Measurements from ENCODE around the gene ZNF595.
"Not testable (repeated sequence)": the region's sequence is repeated elsewhere in the genome, so short reads cannot be mapped to it uniquely, and the experiment has no call there.

ZNF595 gene

GRCh38 chr4:52804-53479, at the start of gene ZNF595:
Gene ZNF595 (plus strand): TSS chr4:53321. CDS start chr4:53489, 168 bp downstream.
- not testable (repeated sequence) for DNase-seq (ENCODE audit: low read depth, low spot score)

- not testable (repeated sequence) for DNase-seq (ENCODE audit: low read depth, low spot score)
Observed at GRCh38 chr4:9937-10870, 42.9 kb upstream of the ZNF595 start.

- DNase-seq (ENCODE audit: low read depth, low spot score), result not testable (repeated sequence)
Observed at GRCh38 chr4:11095-11815, 41.9 kb upstream of the ZNF595 start.

- DNase-seq (ENCODE audit: low read depth, low spot score), result peak; percentile 27
Observed at GRCh38 chr4:11816-12417, 41.2 kb upstream of the ZNF595 start.

- not testable (repeated sequence) for DNase-seq (ENCODE audit: low read depth, low spot score)
Observed at GRCh38 chr4:18128-18527, 35.0 kb upstream of the ZNF595 start.

- DNase-seq (ENCODE audit: low read depth, low spot score), result not testable (repeated sequence)
Observed at GRCh38 chr4:18589-18988, 34.5 kb upstream of the ZNF595 start.

- not testable (repeated sequence) for DNase-seq (ENCODE audit: low read depth, low spot score)
Observed at GRCh38 chr4:22882-23281, 30.2 kb upstream of the ZNF595 start.

GRCh38 chr4:24359-24758, 28.8 kb upstream of the ZNF595 start:
- DNase-seq (ENCODE audit: low read depth, low spot score), result not testable (repeated sequence)

GRCh38 chr4:27501-27900, 25.6 kb upstream of the ZNF595 start:
- not testable (repeated sequence) for DNase-seq (ENCODE audit: low read depth, low spot score)

GRCh38 chr4:28767-29542, 24.2 kb upstream of the ZNF595 start:
- DNase-seq (ENCODE audit: low read depth, low spot score), result not testable (repeated sequence)

- DNase-seq (ENCODE audit: low read depth, low spot score), result not testable (repeated sequence)
Observed at GRCh38 chr4:33314-33713, 19.8 kb upstream of the ZNF595 start.

- not testable (repeated sequence) for DNase-seq (ENCODE audit: low read depth, low spot score)
Observed at GRCh38 chr4:36559-37415, 16.3 kb upstream of the ZNF595 start.

- not testable (repeated sequence) for DNase-seq (ENCODE audit: low read depth, low spot score)
Observed at GRCh38 chr4:38202-38601, 14.9 kb upstream of the ZNF595 start.

GRCh38 chr4:43375-43774, 9.7 kb upstream of the ZNF595 start:
- DNase-seq (ENCODE audit: low read depth, low spot score), result not testable (repeated sequence)

- not testable (repeated sequence) for DNase-seq (ENCODE audit: low read depth, low spot score)
Observed at GRCh38 chr4:51253-51652, 1.9 kb upstream of the ZNF595 start.

GRCh38 chr4:51655-52277, 1.4 kb upstream of the ZNF595 start:
- DNase-seq (ENCODE audit: low read depth, low spot score), result not testable (repeated sequence)

GRCh38 chr4:53521-53920, 400 bp downstream of the ZNF595 start:
- DNase-seq (ENCODE audit: low read depth, low spot score), result not testable (repeated sequence)

- not testable (repeated sequence) for DNase-seq (ENCODE audit: low read depth, low spot score)
Observed at GRCh38 chr4:64733-65132, 11.6 kb downstream of the ZNF595 start.

- DNase-seq (ENCODE audit: low read depth, low spot score), result no peak
Observed at GRCh38 chr4:71830-72229, 18.7 kb downstream of the ZNF595 start.
